ENCODE measurements around the gene PLEKHA7.

PLEKHA7 gene

DNA sequence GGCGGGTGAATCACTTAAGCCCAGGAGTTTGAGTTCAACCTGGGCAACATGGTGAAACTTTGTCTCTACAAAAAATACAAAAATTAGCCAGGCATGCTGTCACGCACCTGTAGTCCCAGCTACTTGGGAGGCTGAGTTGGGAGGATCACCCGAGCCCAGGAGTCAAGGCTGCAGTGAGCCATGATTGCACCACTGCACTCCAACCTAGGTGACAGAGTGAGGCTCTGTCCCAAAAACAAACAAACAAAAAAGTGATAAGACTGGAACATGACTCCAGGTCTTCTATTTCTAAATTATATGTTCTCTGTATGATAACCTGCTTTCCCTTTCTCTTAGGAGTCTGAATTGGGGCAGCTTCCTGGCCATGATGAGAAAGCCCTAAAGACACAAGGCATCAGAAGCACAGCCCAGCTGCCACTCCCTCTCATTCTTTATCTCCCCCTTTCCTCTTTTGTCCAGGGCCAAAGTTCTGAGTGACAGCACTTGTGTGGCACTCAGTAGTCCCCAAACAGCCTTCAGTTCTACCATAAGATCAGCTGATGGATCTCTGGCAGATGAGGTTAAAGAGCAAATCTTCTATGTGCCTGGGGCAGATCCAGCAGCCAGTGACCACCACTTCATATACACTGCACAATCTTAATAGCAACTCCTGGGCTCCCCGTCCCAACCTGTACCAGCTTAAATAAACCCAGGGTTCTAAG lies 139.8 kb downstream of the PLEKHA7 start:
- no peak for DNase-seq

DNA sequence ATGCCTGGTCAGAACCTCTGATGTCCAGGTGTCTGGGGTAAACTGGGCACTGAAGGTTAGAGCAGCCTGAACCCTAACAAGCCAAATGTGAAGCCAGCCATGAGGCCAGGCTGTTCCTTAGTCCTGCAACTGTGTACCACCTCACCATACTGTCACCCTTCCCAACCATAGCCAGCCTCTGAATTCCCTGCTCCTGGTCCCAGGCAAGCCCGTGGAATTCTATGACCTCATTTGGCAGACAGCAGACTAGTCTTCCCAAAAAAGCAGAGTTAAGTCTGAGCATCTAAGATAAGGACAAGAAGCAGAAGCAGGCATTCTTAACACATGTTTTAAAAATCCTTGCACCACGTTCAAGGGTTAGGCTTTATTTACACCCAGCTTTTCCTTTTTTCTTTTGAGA lies 140.9 kb downstream of the PLEKHA7 start:
- no peak for DNase-seq

DNA sequence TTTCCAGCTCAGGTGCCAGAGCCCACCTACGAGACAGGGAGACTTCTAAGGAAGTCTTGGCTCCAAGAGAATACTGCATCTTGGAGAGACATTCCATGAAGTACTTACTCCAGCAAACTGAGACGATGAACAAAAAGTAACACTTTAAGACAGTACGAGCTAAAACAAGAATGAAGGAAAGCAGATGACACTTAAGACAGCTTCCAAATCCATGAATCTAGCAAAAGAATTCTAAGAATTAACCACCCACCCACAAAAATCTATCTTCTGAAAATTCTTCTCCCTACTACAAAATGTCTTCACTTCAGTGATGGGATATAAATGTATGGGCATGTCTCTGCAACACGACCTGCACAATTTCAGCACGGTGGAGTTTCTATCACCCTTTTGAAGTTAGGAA lies 142.8 kb downstream of the PLEKHA7 start:
- no peak for DNase-seq

DNA sequence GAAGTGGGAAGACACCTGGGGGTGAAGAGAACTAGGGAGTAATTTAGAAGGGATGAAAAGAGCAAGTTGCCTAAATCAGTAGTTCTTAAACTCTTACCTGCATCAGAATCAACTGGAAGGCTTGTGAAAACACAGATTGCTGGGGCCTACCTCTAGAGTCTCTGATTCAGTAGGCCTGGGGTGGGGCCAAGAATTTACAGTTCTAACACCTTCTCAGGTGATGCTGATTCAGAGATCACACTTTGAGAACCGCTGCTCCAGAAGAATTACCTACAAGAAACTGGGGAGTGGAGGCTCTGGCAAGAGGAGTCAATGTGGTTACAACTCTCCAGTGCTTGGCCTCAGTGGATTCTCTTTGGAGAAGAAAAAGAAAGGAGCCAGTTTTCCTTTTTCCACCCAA lies 147.1 kb downstream of the PLEKHA7 start:
- DNase-seq, result no peak

DNA sequence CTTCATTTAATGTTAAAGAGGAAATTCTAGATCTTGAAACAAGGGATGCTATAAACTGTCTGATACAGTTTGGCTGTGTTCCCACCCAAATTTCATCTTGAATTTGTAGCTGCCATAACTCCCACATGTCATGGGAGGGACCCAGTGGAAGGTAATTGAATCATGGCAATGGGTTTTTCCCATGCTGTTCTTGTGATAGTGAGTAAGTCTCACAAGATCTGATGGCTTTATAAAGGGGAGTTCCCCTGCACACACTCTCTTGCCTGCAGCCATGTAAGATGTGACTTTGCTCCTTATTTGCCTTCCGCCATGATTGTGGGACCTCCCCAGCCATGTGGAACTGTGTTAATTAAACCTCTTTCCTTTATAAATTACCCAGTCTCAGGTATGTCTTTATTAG lies 149.8 kb downstream of the PLEKHA7 start:
- peak; percentile 30 for DNase-seq

DNA sequence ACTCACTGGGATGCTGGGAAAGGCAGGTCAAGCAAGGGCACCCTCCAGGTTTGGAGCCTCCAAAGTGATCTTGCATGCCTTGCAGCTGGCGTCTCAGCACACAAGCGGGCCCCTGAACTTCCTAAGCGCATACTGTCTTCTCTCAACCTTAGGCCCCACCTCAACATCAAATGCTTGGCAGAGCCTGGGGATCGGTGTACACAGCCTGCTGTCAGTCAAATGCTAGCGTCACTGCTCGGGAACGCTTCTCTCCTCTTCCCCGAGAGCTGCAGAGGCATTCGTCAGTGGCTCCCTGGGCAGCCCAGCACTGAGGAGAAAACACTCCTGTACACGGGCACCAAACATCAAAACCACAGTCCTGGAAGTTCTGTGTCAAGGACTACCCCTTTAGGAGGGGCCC lies 150.8 kb downstream of the PLEKHA7 start:
- no peak for DNase-seq

DNA sequence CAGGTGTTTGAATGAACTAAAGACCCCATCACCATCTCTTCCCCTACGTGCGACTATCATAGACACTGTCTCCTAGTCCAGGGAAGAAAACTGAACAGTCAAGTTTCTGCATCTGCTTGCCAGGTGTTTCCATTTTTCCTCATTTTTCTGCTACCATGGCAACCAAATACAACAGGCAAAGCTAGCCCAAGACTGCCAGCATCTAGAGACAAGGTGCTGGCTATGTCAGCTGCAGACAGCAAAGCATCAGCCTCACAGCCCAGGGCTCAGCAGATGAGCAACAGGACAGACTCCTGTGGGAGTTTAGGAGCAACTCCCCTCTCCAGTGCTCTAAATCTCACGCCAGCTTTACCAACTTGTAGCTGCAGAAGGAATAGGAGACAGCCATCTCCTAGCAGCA lies 151.5 kb downstream of the PLEKHA7 start:
- DNase-seq, result peak; percentile 8

DNA sequence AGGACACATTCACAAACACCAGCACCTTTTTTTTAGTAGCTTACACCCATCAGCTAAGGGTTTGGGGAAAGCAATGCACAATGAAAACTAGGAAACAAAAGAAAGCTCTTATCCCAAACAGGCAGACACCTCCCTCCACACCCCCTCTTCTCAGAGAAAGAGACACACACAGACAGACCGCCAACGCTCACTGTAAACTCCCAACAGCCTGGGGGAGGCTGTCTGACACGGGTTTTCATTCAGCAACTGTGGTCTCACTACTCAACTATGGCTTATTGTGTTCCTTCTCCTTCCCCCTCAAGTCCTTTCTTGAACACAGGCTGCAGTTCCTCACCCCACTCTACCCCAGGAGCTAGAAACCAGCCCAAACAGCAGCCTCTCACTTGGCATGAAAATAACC lies 152.4 kb downstream of the PLEKHA7 start:
- no peak for DNase-seq

DNA sequence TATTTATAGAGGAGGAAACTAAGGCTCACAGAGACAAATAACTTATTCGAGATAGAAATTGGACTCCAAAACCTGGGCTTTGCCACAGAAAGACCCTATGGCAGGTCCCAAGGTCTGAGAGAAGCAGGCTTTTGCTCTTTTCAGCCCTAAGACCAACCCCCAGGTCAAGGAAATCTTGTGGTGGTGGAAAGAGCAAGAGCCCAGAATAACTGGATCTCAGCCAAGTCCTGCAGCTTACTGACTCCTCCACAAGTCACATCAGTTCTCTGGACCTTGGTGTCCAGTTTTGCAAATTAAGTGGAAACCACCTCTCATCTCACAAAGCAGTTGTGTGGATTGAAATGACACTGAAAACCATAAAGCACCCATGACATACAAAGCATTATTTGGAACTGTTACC lies 153.6 kb downstream of the PLEKHA7 start:
- DNase-seq, result no peak

DNA sequence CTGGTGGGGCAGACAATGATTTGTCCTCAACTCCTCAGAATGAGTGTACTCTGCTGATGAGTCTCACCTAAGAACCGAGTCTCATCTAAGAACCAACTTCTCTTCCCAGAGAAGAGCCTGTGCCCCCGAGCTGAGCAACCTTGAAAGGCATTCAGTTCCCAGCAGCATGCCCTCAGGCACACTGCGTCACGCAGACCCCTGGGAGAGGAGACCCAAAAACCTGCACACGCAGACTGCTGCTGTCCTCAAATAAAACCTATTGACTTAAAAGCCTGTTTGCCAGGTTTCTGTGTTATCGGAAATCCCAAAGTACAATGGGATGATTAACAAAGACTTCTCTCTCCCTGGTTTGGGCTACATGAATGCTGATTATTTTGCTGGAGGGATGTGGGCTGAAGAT lies 154.6 kb downstream of the PLEKHA7 start:
- DNase-seq, result no peak

DNA sequence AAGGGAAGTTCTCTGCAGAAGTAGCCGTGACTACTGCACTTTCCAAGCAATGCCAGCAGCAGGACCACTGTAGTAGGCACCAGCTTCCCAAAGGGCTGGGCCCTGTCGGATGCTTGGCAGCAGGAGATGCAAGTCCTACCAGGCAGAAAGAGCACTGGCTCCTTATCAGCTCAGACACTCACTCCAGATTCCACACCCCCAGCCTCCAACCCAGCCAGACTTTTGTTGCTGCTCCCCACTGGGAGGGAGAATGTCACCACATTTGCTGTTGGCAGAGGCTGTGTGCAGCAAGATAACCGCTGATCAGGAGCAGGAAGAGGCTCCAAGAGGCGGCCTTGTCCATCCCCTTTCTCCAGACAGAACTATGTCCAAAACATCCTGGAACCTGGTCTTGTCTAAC lies 157.0 kb downstream of the PLEKHA7 start:
- no peak for DNase-seq

DNA sequence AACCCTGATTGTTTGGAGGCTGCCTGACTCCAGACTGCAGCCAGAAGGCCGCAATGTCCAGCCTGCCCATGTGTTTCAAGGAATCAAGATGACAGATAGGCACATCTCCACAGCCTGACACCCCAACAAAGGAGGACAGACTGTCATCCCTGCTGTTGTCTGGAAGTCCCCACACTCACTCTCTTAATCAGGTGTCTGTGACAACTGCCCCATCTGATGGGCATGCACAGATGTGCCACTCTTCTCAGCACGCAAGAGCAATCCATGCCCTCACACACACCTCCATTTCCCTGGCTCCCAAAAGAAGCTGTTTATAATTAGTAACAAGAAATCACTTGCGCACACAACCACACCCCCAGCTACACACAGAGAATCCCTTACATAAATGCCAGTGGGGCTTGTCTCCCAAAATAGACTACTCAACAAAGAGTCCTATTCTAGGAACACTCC lies 158.2 kb downstream of the PLEKHA7 start:
- DNase-seq, result no peak

DNA sequence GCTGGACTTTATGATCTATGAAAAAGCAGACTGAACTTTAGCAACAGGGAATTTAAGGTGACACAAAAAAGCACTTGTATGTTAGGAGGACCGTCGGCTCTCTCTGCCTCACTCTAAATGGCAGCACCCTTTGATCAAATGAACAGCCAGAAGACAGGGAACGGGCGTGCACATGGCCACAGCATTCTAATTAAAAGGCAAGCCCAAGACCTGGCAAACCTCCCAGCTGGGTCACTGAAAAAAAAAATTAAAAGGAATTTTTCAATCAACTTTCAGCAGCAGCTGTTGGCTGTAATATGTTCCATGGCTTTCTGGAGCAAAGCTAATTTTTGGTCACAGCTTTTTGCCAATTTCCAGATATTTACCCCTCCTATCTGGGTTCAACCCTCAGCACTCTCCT lies 159.2 kb downstream of the PLEKHA7 start:
- no peak for DNase-seq

DNA sequence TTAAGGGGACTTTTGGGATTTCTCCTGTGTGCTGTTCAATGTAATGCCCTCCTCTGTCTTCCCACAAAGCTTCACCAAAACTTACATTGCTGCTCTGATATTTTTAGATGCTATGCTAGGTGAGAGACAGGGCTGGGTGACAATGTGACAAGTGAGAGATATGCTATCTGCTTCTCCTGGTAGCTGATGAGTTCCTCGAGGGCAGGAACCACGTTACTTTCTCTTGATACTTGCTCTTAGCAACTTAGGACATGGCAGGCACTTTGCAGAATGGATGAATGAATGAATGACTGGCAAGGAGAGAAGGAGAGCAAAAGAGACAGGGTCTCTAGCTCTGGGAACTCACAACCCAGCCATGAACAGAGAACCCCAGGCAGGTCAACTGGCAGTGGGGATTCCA lies 160.4 kb downstream of the PLEKHA7 start:
- DNase-seq, result no peak

DNA sequence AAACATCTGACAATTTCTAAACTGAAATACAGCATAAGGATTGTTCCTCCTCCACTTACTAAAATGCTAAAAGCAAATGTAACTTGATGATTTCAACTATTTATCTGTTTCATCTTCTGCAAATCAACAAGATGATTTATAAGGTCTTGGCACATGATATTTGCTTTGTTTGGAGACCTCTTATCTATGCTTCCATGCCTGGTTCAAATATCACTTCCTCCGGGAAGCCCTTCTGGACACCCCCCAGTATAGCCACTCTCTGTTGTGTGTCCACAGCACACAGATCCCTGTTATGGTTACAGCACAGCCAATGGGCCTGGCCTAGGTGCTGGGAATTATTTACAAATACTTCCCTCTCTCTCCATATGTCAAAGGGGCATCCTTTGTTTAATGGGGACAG lies 160.9 kb downstream of the PLEKHA7 start:
- no peak for DNase-seq

DNA sequence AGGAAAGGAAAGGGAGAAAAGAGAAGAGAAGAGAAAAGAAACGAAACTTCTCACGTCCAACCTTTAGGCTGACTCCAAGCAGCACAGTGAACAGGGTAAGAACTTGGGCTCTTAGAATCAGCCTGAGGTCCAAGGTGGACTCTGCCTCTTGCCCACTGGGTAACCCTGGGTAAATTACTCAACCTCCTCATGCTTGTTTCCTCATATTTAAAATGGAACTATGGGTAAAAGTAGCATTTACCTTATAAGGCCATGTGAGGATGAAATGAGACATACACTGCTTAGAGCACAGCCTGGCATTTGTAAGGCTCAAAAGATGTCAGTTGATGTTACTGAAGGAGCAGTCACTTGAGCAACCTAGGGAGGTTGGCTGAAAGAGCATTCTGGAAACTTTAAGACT lies 167.9 kb downstream of the PLEKHA7 start:
- DNase-seq, result no peak

DNA sequence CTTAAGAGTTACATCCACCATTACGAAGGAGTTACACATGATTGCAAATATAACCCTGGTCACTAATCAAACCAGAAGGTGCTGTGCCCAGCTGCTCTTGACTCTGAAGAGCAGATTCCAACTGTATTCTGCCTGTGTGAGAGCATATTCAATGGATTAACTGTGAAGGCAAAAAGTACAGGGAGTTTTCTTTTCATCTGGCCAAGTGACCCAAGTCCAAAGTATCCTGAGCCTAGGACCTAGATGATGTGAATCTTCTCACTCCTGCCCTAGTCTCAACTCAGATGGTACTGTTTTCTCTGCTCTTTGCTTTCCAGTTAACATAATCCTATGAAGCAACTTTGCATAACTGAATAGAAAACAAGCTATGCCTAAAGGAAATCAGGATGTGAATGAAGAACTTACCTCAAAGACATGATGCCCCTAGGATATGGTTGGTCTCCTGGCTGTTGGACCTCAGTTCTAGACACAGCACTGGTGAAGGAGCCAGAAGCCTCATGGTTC lies 169.9 kb downstream of the PLEKHA7 start:
- no peak for DNase-seq

DNA sequence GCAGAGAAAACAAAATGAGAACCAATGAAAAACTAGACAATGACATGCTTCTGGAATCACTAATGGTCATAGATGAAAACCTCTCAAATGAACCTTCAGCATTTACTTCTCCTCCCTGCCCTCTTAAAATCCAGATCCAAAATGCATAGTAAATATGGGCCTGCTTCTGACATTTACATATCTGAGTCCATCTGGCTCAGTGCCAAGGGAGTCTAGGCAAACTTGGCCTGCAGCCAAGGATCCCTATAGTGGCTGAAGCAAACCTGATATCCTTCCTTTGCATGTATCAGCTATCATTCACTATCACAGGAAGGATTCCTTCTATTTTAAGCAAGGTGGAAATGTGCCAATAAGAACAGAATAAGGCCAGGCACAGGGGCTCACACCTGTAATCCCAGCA lies 170.9 kb downstream of the PLEKHA7 start:
- no peak for DNase-seq

DNA sequence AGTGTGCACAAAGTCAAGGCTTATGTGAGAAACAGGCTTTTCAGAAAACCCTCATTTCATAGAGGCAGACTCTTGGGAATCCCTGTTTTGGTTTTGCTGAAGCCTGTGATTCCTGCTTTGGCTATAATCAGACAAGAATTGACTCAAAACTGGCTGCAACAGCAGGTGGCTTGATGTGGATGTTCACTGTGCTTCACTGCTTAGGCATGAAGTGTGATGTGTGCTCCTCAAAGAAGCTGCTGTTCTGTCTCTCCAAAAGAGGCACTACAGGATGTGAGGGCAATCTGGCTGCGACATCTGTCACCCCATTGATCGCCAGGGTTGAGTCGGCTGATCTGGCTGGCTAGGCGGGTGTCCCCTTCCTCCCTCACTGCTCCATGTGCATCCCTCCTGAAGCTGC lies 172.2 kb downstream of the PLEKHA7 start:
- no peak for DNase-seq

DNA sequence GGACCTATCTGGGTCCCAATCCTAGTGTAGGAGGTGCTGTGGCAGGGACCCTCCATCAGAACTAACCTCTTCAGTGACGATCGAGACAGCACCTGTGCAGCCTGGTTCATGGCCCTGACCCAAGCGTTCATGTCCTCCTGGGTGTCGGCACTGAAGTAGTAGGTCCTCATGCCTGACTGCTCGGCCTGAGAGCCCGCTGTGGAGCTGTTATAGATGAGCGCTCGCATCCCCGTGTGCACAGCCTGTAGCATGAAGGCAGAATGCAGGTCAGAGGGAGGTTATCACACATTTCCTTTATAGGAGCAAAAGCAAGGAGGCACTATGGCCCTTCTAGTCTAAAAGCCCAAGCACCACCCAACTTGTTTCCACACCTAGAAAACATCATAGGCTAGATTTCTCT lies 172.7 kb downstream of the PLEKHA7 start:
- DNase-seq, result no peak

DNA sequence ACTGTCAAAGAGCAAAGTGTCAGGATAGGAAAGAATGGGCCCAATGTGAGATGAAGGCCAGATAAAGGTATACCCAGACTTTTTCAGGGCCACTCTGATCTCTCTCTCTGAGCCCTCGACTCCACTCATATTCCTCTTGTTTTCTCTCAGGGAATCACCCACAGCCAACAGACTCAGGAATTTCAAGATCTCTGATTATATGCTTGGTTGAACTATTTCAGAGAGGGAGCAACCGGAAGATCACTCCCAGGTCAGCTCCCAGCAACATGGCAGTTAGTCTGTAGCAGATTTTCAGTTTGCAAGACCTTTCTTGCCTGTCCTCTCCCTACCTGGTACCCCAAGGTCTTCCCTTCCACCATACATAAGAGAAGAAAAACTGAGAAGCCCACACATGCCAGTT lies 173.3 kb downstream of the PLEKHA7 start:
- DNase-seq, result no peak

DNA sequence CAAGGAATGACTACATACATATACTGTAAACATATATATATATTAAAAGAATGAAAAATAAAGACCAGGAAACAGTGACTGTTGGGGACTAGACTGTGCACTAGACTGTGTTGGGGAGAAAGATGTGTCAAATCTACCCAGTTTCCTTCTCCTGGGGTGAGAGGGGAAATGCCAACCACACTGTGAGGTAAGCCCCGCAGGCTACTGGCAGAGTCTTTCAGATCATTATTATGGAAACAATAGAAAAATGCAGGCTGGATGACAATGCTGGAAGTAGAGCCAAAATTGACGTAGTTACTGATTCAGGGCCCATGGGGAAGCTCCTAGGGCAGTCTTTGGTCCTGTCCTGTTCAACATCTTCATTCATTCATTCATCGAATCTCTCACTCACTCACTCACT lies 174.4 kb downstream of the PLEKHA7 start:
- DNase-seq, result no peak

DNA sequence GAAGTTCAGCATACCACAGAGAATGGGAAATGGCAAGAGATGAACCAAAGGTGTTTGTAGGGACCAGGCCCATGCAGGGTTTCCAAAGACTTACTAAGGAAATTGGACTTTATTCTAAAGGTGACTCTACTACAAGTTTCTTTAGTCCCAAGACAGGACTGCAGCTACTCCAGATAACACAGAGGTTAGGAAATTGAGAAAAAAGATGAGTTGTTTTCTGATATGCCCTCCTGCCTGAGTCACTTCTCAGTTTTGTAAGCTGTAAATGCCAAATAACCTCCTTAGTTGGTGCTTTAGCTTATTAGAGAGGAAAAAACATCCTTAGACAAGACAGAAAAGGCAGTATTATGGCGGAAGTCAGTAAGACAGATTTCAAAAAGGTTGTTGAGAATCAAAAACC lies 179.8 kb downstream of the PLEKHA7 start:
- no peak for DNase-seq

DNA sequence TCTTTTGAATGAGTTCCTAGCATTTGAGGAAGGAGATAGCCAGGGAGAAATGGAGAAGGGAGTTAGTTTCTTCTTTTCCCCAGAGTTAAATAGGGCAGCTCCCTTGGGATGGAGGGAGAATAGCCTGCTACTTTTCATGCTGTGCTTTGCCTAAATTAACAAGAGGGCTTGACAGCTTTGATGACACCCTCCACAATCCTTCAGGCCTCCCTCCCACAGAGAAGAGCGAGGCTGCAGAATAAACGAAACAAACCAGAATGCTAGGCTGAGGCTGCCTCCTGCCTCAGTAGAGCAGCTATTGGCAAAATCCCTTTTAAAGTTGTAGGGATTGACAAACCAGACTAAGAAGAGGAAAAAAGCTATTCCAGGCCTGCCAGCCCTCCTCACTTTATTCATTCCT lies 181.2 kb downstream of the PLEKHA7 start:
- DNase-seq, result no peak

DNA sequence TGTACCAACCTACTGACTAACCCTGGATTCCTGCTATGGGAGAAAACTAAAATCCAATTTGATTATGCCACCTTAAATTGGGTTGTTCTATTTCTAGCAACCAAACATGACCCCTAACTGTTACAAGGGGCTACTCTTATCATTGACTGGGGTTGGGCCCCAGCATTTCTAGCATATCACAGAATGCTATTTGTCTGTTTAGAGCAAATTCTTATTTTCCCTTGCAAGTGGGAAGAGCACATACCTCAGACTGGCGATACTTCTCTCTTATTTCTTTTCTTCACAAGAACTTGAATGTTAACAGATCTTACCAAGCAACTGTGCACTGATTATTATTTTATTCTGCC lies 182.0 kb downstream of the PLEKHA7 start:
- no peak for DNase-seq
